ENCODE results near the gene PVALB.

DNA sequence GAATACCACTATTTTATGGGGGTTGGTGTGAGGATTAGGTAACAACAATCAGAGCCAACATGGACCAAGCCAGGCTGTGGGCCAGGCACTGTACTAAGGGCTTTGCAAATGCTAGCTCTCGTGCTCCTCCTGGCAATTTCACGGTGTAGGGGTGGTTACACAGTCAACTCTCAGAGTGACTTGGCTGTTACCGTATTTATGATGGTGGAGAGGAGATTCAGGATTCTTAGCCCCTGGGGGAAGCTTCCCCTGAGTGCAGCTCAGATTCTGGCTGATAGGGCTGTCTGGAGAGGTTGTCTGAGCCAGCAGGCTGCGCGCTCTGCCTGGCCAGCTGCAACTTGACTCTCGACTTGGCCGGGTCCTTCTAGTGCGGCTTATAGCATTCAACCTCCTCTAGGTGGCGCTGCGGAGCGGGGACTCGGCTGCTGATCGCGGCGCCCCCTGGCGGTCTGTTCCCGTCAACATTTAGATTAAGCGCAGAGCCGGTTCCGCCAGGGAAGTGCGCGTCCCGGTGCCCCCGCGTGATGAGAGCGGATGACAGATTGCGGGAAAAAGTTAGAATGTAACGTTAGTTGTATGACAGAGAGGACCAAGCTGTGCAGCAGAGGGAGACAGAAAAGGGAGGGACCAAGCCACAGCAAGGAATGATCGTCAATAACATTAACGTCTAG lies 39.4 kb upstream of the PVALB start:
- TF ChIP-seq, protein P1, sequence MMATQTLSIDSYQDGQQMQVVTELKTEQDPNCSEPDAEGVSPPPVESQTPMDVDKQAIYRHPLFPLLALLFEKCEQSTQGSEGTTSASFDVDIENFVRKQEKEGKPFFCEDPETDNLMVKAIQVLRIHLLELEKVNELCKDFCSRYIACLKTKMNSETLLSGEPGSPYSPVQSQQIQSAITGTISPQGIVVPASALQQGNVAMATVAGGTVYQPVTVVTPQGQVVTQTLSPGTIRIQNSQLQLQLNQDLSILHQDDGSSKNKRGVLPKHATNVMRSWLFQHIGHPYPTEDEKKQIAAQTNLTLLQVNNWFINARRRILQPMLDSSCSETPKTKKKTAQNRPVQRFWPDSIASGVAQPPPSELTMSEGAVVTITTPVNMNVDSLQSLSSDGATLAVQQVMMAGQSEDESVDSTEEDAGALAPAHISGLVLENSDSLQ (IDR thresholded peaks at IDR 0.05) = peak; percentile 81
- no peak for TF ChIP-seq SMAD5 (IDR thresholded peaks at IDR 0.05; ENCODE audit: low read depth)
- TF ChIP-seq ZNF274 (IDR thresholded peaks at IDR 0.05; ENCODE audit: insufficient read depth, insufficient read length) = no peak
- no peak for TF ChIP-seq JUNB (IDR thresholded peaks at IDR 0.05)
- no peak for TF ChIP-seq EZH2 (IDR thresholded peaks at IDR 0.05; ENCODE audit: borderline replicate concordance, control insufficient read depth, low read depth, low read length)
- TF ChIP-seq SIX5 (IDR thresholded peaks at IDR 0.05; ENCODE audit: low read depth, low read length, severe bottlenecking) = no peak
- TF ChIP-seq FOS (IDR thresholded peaks at IDR 0.05; ENCODE audit: borderline replicate concordance, extremely low read depth, insufficient read length) = no peak
- TF ChIP-seq EP300 (IDR thresholded peaks at IDR 0.05; ENCODE audit: borderline replicate concordance in 1 of 2, control insufficient read depth in 1 of 2, low read depth in 2 of 2, low read length in 2 of 2) = no peak
- no peak for TF ChIP-seq POLR2A (IDR thresholded peaks at IDR 0.05; ENCODE audit: low read depth, low read length)
- TF ChIP-seq, protein P2, sequence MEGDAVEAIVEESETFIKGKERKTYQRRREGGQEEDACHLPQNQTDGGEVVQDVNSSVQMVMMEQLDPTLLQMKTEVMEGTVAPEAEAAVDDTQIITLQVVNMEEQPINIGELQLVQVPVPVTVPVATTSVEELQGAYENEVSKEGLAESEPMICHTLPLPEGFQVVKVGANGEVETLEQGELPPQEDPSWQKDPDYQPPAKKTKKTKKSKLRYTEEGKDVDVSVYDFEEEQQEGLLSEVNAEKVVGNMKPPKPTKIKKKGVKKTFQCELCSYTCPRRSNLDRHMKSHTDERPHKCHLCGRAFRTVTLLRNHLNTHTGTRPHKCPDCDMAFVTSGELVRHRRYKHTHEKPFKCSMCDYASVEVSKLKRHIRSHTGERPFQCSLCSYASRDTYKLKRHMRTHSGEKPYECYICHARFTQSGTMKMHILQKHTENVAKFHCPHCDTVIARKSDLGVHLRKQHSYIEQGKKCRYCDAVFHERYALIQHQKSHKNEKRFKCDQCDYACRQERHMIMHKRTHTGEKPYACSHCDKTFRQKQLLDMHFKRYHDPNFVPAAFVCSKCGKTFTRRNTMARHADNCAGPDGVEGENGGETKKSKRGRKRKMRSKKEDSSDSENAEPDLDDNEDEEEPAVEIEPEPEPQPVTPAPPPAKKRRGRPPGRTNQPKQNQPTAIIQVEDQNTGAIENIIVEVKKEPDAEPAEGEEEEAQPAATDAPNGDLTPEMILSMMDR (IDR thresholded peaks at IDR 0.05 in 2 of 3, conservative IDR thresholded peaks at IDR 0.05 in 1 of 3; ENCODE audit: control insufficient read depth in 2 of 3, extremely low read depth in 1 of 3, insufficient read depth in 1 of 3, low read depth in 3 of 3, low read length in 3 of 3) = peak; percentile 100; a peak in 5 of 6 replicates
- TF ChIP-seq DPF2 (IDR thresholded peaks at IDR 0.05) = no peak
- TF ChIP-seq POLR2AphosphoS2 (IDR thresholded peaks at IDR 0.05; ENCODE audit: low read depth, low read length) = no peak
- no peak for TF ChIP-seq POLR2AphosphoS5 (IDR thresholded peaks at IDR 0.05; ENCODE audit: low read length)
- TF ChIP-seq NRF1 (conservative IDR thresholded peaks at IDR 0.05; ENCODE audit: low read depth, low read length) = no peak

Measured in GM12878 (cell line).